Skin of body (tissue), 2 donors: ENCODE data around the gene KIDINS220. TPM values are rescaled to one million over a fixed set of nuclear protein-coding genes. Genes with fewer than 3 reads are reported as not detected.

Source experiments
- DNase-seq: peaks from one replicate; lab custom pipeline; 2025; lab: John Stamatoyannopoulos, UW
- total RNA-seq: library from RNA; depleted of rRNA; stranded (reverse); fragments of >200 nt; gene quantifications from one replicate; pipeline ENCODE4 v1.2.3, GENCODE V29; 2014

Gene KIDINS220
- total RNA-seq: 111 TPM

GRCh38 chr2:8836971-8837794 lies at the start of gene KIDINS220:
TSS of gene KIDINS220 (minus strand) at chr2:8837613. CDS start at chr2:8827093, 10,520 bp downstream.
- DNase-seq: peak; percentile 73

GRCh38 chr2:8886876-8887275 lies 49.5 kb upstream of the KIDINS220 start:
- DNase-seq: no peak

DNA sequence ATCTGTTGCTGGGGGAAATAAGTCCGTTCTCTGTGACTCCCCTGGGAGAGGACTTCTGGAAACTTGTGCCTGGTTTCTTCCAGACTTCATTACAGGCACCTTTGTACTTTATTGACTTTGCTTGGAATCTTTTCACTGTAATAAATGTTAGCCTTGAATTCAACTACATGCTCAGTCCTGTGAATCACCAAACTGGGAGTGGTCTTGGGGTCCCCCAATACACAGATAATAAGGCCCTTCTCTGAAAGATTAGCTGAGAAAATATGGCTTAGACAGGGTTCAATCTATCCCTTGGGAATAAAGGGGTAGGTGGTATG lies 48.7 kb upstream of the KIDINS220 start:
- no peak for DNase-seq

GRCh38 chr2:8885449-8886201 lies 48.2 kb upstream of the KIDINS220 start:
- no peak for DNase-seq

DNA sequence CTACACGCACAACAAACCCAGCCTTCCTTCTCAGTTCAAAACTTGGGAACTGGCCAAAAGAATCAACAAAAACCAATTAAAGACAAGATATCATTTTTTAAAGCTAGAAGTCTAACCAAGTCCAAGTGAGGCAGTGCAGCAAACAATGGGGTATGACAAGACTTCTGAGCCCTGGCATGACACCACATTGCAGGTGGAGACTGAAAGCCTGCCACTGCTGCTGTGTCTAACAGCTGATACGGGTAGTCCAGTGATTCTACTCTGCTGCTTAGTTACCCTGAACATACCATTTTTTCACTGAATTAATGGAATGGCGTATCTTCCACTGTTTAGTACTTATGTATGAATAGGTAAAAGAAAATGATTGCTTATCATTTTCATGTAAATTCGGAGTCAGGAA lies 47.4 kb upstream of the KIDINS220 start:
- no peak for DNase-seq

- DNase-seq: no peak
These were observed 44.7 kb upstream of the KIDINS220 start for GRCh38 chr2:8882094-8882493.

DNA sequence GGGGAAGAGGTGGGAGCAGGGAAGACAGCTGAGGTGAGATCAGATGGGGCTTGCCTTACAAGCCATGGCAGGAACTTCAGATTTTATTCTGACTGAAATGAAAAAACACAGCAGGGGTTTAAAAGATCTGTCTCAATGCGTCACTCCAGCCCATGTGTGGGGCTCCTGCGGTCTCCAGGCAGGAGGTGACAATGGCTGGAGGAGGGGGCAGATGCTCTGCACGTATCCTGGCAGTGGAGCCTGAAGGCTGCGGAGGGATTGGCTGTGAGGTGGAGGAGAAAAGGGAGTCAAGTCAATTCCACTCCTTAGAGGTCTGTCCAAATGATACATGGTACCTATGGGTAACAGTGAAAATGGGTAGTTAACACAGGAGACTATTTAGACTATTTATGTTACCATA lies 40.5 kb upstream of the KIDINS220 start:
- no peak for DNase-seq

GRCh38 chr2:8877332-8877731 lies 39.9 kb upstream of the KIDINS220 start:
- no peak for DNase-seq

DNA sequence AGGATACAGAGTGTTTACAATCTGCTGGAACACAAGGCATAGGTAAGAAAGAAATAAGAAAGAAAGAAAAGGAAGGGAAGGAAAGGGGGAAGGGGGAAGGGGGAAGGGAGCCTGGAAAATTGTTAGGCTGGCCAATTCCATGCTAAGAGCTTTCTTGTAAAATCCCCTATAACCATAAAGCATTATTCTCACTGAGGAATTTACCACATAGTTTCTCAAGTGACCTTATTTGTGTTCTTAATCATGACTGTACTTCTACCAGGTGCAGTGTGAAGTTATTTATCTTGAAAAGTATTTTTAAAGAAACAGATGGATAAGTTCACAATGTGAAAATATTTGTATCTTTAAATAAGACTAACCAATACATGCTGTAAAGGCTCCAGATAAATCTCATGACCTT lies 39.2 kb upstream of the KIDINS220 start:
- no peak for DNase-seq

DNA sequence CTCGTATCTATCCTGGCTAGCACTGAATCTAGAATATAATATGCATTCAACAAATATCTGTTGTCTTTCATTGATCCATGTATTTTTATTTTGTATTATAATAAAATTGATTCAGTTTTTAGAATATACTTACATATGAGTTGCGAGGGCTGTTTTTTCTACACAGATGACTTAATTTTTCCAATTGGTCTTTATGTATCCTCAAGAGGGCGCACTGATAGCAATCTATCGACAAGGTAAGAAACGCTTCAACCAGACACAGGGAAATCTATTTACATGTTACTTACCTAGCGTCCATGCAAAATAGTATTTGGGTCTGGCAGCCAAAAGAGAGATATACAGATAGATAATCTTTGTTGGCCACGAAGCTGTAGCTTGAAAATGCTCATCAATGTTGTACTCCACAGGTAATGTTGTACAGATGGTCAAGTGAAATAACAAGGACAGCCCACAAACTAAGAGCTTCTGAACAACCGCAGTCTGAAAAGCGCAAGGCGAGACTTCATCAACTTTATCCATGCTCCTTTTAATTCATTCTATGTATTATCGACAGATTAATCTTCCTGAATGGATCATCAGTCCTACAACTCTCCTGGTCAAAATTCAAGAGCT lies 35.5 kb upstream of the KIDINS220 start:
- peak; percentile 31 for DNase-seq

- no peak for DNase-seq
These were observed 33.0 kb upstream of the KIDINS220 start for GRCh38 chr2:8870441-8870840.

GRCh38 chr2:8867363-8867762 lies 29.9 kb upstream of the KIDINS220 start:
- DNase-seq: no peak

DNA sequence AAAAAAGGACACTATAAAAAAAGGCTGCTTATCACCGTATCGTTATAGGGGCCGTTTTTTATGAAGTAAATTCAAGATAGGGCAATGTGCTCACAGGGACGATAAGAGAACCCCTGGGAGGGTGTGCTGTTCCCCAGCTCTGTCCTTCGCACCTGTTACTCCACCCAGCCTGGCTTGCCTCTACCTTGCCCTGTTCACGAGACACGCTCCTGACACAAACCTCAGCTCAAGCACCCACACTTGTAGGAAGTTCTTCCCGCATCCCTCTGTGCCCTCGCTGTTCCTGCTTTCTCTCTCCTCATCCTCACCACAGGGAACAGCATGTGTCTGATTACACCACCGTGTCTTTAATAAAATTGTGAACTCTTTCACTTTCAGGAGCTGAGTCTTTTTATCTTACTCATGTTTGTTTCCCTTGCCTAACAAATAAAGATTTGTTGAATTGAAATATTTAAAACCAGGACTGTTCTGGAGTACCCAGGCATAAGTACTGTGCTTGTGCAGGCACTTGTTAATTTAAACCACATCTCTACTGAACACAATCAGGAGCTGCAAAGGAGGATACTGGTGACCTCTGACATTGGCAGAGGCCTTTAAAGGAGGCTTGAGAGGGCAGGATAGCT lies 26.0 kb upstream of the KIDINS220 start:
- DNase-seq: no peak

DNA sequence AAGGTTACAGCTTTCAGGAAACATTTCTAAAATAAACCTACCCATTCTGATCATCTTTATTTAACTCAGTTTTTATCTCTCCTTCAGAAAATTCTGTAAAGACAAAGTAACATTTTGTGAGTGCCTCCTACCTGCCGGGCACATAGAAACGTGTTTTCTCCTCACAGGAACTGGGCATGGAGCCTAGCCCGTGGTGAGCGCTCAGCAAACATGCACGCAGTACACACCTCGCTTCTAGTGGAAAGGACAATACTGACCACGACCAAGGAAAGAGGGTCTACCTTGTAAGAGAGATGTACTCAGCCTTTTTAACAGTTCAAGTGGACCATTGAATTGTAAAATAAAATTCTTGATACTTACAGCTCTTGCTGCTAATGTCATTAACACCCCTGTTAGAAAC lies 24.8 kb upstream of the KIDINS220 start:
- DNase-seq: no peak

GRCh38 chr2:8861797-8862196 lies 24.4 kb upstream of the KIDINS220 start:
- DNase-seq: no peak

DNA sequence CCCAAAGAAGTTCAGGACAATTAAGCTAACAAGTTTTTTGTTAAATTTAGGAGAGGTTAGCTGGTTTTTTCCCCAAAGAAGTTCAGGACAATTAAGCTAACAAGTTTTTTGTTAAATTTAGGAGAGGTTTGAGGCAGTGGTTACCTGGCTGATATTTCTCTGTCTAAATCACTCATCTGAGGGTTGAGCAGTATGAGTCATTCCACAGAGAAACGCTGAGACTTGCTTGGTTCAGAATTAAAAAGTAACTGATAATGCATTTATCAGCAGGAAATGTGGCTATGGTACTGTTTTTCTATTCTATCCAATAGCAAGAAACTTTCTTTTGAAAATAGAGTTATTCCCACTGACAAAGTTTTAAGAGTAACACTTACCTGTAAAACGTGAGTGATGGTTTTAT lies 22.8 kb upstream of the KIDINS220 start:
- DNase-seq: no peak

DNA sequence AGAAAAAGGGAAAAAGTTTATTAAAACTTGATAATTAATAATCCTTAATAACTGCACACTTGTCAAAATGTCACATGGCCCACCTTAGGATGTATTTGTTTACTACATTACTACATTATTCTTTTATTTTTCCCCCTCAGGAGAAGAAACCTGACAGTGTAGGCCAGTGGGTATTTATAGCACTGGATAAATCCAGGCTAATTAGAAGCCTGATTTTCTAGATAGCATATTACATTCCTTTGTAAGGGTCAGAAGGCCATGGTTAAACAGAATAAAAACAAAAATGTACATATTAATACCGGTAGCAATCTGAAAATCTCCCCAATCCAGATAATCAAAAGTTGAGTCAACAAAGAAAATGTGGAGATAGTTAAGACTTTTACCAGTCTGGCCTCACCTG lies 21.5 kb upstream of the KIDINS220 start:
- DNase-seq: no peak

GRCh38 chr2:8858264-8858663 lies 20.9 kb upstream of the KIDINS220 start:
- no peak for DNase-seq

- DNase-seq: no peak
These were observed 20.3 kb upstream of the KIDINS220 start for GRCh38 chr2:8857709-8858108.

- DNase-seq: no peak
These were observed 18.8 kb upstream of the KIDINS220 start for GRCh38 chr2:8856176-8856575.

DNA sequence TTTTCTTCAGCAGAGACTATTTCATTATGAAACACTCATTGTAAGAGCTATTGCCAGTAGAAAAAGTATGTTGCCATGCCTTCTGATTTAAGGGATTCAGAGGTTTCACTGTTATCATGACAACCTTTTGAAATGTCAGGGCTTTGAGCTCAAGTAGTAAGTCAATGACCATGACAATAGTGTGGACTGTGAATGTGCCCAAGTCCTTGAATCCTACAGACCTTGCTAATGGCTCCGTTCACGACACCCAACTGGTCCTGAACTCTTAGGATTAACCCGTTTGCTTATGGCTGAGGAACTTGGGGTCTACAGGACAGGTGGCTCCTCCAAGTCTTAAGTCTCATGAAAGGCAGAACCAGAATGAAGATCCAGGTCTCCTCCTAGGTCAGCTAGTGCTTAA lies 17.6 kb upstream of the KIDINS220 start:
- no peak for DNase-seq

DNA sequence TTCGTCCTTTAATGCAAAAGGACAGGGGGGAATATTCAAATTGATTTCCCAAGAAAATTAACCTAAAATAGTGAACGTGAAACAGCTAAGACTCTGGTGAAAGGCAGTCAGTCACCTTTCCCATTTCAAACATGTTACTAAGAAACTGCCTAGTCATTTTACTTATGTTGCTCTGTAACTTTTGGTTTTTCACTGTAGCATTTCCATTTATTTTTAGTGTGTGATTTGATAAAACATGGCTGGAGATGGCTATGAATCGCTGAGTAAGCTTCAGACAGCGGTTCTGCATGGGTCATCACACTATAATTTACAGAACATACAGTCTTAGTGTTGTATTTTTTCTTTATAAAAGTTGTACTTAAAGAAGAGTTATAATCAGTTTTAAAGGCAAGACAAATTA lies 16.0 kb upstream of the KIDINS220 start:
- no peak for DNase-seq
